Esophagus squamous epithelium (tissue), 4 donors: ENCODE measurements around the gene DHCR24.

ENCODE experiments used
- CTCF ChIP-seq, 6 experiments: fragments of 450-650 bp in 4 of 6; fragments of 200-600 bp in 2 of 6; sonication (generic) in 2 of 6; IDR thresholded peaks; one replicate each; pipeline ENCODE4 v1.5.1; 2016 to 2019; ENCODE audit warnings: antibody characterized with exemption in 6 of 6, mild to moderate bottlenecking in 4 of 6, moderate library complexity in 4 of 6
- POLR2A ChIP-seq, 4 donors: fragments of 450-650 bp; IDR thresholded peaks; one replicate each; pipeline ENCODE4 v1.6.1; 2017; ENCODE audit warnings: antibody characterized with exemption in 4 of 4, mild to moderate bottlenecking in 4 of 4, moderate library complexity in 3 of 4

- TF ChIP-seq CTCF (IDR thresholded peaks at IDR 0.05) = no peak
- TF ChIP-seq POLR2A (IDR thresholded peaks at IDR 0.05) = no peak
Observed at GRCh38 chr1:54853096-54853792, 33.8 kb downstream of the DHCR24 start.
